Mammary epithelial cell (primary cell): Measurements from ENCODE around the gene PZP.

Source experiments
- EZH2 ChIP-seq: IDR thresholded peaks from 2 replicates; pipeline ENCODE4 v1.6.1; 2012; ENCODE audit warnings: low read length, inconsistent platforms, borderline replicate concordance
- TF ChIP-seq, protein P1 (sequence below), 2 donors: IDR thresholded peaks in 1 of 2; conservative IDR thresholded peaks in 1 of 2; 2 replicates each; pipeline ENCODE4 v1.5.1; 2011 to 2012; ENCODE audit warnings: inconsistent platforms in 2 of 2, low read length in 2 of 2, mild to moderate bottlenecking in 2 of 2, control low read depth in 1 of 2, low read depth in 1 of 2; ENCODE audit not compliant: insufficient read depth in 1 of 2; ENCODE audit errors: extremely low read depth in 1 of 2

DNA sequence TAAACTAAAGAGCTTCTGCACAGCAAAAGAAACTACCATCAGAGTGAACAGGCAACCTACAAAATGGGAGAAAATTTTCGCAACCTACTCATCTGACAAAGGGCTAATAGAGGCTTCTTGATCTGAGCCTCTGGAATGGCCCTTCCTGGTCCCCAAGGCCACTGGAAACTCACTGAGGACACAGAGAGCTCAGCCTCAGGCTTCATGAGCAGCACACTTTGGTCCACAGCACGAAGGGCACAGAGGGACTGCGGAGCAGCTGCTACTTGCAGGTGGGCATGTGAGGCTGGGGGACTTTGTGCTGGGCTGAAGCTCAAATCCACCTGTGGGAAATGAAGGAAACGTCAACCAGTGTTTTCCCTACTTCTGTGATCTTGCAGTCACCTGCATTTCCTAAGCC, 27.4 kb downstream of the PZP start:
- TF ChIP-seq, protein P1, sequence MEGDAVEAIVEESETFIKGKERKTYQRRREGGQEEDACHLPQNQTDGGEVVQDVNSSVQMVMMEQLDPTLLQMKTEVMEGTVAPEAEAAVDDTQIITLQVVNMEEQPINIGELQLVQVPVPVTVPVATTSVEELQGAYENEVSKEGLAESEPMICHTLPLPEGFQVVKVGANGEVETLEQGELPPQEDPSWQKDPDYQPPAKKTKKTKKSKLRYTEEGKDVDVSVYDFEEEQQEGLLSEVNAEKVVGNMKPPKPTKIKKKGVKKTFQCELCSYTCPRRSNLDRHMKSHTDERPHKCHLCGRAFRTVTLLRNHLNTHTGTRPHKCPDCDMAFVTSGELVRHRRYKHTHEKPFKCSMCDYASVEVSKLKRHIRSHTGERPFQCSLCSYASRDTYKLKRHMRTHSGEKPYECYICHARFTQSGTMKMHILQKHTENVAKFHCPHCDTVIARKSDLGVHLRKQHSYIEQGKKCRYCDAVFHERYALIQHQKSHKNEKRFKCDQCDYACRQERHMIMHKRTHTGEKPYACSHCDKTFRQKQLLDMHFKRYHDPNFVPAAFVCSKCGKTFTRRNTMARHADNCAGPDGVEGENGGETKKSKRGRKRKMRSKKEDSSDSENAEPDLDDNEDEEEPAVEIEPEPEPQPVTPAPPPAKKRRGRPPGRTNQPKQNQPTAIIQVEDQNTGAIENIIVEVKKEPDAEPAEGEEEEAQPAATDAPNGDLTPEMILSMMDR (conservative IDR thresholded peaks at IDR 0.05 in 1 of 2, IDR thresholded peaks at IDR 0.05 in 1 of 2; ENCODE audit: extremely low read depth in 1 of 2, insufficient read depth in 1 of 2, low read depth in 1 of 2, low read length in 2 of 2): no peak
- TF ChIP-seq EZH2: no peak
